Endodermal cell (in vitro differentiated cells): ENCODE data around the gene SDCCAG8. TPM values are rescaled to one million over a fixed set of nuclear protein-coding genes. Genes with fewer than 3 reads are reported as not detected.

Experiments
- DNase-seq: peaks from one replicate; pipeline ENCODE4 v3.0.0-alpha.2; 2017
- H3K27ac ChIP-seq: 2 replicates; pipeline ENCODE4 v1.5.1; 2013; ENCODE audit warnings: mild to moderate bottlenecking, low read depth, low read length, moderate library complexity
- H3K27me3 ChIP-seq: 2 replicates; pipeline ENCODE4 v1.6.1; 2013; ENCODE audit warnings: mild to moderate bottlenecking, low read length, moderate library complexity; ENCODE audit not compliant: insufficient read depth, control insufficient read depth, poor library complexity, severe bottlenecking
- H3K36me3 ChIP-seq: 2 replicates; pipeline ENCODE4 v1.7.0; 2013; ENCODE audit warnings: mild to moderate bottlenecking, low read length, moderate library complexity; ENCODE audit not compliant: control insufficient read depth, insufficient read depth
- H3K4me1 ChIP-seq: one replicate; pipeline ENCODE4 v1.7.0; 2013; ENCODE audit warnings: low read length; ENCODE audit not compliant: control insufficient read depth, insufficient read depth
- H3K4me3 ChIP-seq: 2 replicates; pipeline ENCODE4 v1.5.1; 2013; ENCODE audit warnings: mild to moderate bottlenecking, low read length, moderate library complexity
- H3K9ac ChIP-seq: 2 replicates; pipeline ENCODE4 v1.6.1; 2013; ENCODE audit warnings: mild to moderate bottlenecking, low read length, moderate library complexity; ENCODE audit not compliant: poor library complexity, severe bottlenecking; ENCODE audit errors: extremely low read depth
- H3K9me3 ChIP-seq: 2 replicates; pipeline ENCODE4 v1.6.1; 2013; ENCODE audit warnings: mild to moderate bottlenecking, low read length, moderate library complexity; ENCODE audit not compliant: control insufficient read depth
- H3K27ac Mint-ChIP-seq: 2 replicates; pipeline ENCODE4 v1.8.0; 2020; ENCODE audit warnings: mixed read lengths
- H3K27me3 Mint-ChIP-seq: 2 replicates; pipeline ENCODE4 v1.8.0; 2021; ENCODE audit warnings: mild to moderate bottlenecking, mixed read lengths; ENCODE audit not compliant: insufficient read depth
- H3K36me3 Mint-ChIP-seq: 2 replicates; pipeline ENCODE4 v1.8.0; 2020; ENCODE audit warnings: low read depth, mixed read lengths
- H3K4me1 Mint-ChIP-seq: 2 replicates; pipeline ENCODE4 v1.8.0; 2020; ENCODE audit warnings: mixed read lengths
- H3K4me3 Mint-ChIP-seq: 2 replicates; pipeline ENCODE4 v1.8.0; 2020; ENCODE audit warnings: mild to moderate bottlenecking, moderate library complexity, mixed read lengths
- H3K9me3 Mint-ChIP-seq: 2 replicates; pipeline ENCODE4 v1.8.0; 2020; ENCODE audit warnings: mild to moderate bottlenecking, mixed read lengths
- CTCF ChIP-seq: fragments of 200-600 bp; sonication (generic); conservative IDR thresholded peaks from 2 replicates; pipeline ENCODE4 v1.5.0; 2021; ENCODE audit warnings: antibody characterized with exemption, mild to moderate bottlenecking
- WGBS, 2 experiments: methylation state at CpG; one replicate each; pipeline versions ENCODE4 v1.1.5 to v1.1.7; 2013; ENCODE audit warnings: missing lambda C conversion rate in 2 of 2, mixed read lengths in 1 of 2; ENCODE audit not compliant: insufficient coverage in 1 of 2, insufficient read length in 1 of 2; 5-methylcytosine and 5-hydroxymethylcytosine counted together
- total RNA-seq, 2 donors: library from RNA; stranded (reverse); fragmentation: NEBNext Ultra II Directional in 1 of 2; extraction: Animal tissue kit (Norgen Biotek cat#: 25700) in 1 of 2; gene quantifications; 2 replicates in 1 of 2; 3 replicates in 1 of 2; pipeline ENCODE4 v1.2.1, GENCODE V29; 2021

Gene SDCCAG8
- total RNA-seq, 2 donors from 2014 or later: 19.8 to 27.5 TPM

GRCh38 chr1:243287123-243287460 is 31.3 kb downstream of the SDCCAG8 start:
- Histone ChIP-seq H3K9ac (no peak overlapping the region), H3K9me3 (no peaks in the 10 kb centered on the region), H3K27ac (no peak overlapping the region), H3K4me1 (no peaks in the 10 kb centered on the region), H3K36me3 (peaks cover 8% of the 10 kb centered on the region), H3K4me3 (no peak overlapping the region), H3K27me3 (no peaks in the 10 kb centered on the region)
- peaks cover 2% of the 10 kb centered on the region for H3K9me3 Mint-ChIP-seq
- no peaks in the 10 kb centered on the region for H3K4me1 Mint-ChIP-seq
- DNase-seq: no peak
- no peak for TF ChIP-seq CTCF
- no peak overlapping the region for H3K4me3 Mint-ChIP-seq
- 71 to 85% methylated on average over 2 of the region's 2 CpGs for WGBS, 2 experiments
- H3K27ac Mint-ChIP-seq: no peak overlapping the region
- H3K27me3 Mint-ChIP-seq: no peaks in the 10 kb centered on the region
- H3K36me3 Mint-ChIP-seq: peaks cover 13% of the 10 kb centered on the region

- TF ChIP-seq CTCF: no peak
- no peaks in the 10 kb centered on the region for H3K4me1 ChIP-seq
- DNase-seq: no peak
- H3K27me3 ChIP-seq: no peaks in the 10 kb centered on the region
- Mint-ChIP-seq H3K4me3 (no peak overlapping the region), H3K27me3 (no peaks in the 10 kb centered on the region), H3K9me3 (peaks cover 2% of the 10 kb centered on the region), H3K36me3 (peaks cover 12% of the 10 kb centered on the region), H3K27ac (no peak overlapping the region), H3K4me1 (no peaks in the 10 kb centered on the region)
- H3K4me3 ChIP-seq: no peak overlapping the region
- no peak overlapping the region for H3K9ac ChIP-seq
- 67% methylated on average over 1 of the region's 1 CpG; no CpG with 5 or more reads in 1 of the 2 experiments for WGBS, 2 experiments
- H3K27ac ChIP-seq: no peak overlapping the region
- H3K9me3 ChIP-seq: no peaks in the 10 kb centered on the region
- H3K36me3 ChIP-seq: peaks cover 8% of the 10 kb centered on the region
These were observed 31.8 kb downstream of the SDCCAG8 start for GRCh38 chr1:243287652-243288051.

- no peaks in the 10 kb centered on the region for H3K27me3 ChIP-seq
- H3K4me3 ChIP-seq: no peak overlapping the region
- H3K4me1 ChIP-seq: no peaks in the 10 kb centered on the region
- Mint-ChIP-seq H3K36me3 (peaks cover 11% of the 10 kb centered on the region), H3K27ac (no peak overlapping the region), H3K4me1 (no peaks in the 10 kb centered on the region), H3K4me3 (no peak overlapping the region), H3K9me3 (peaks cover under 1% of the 10 kb centered on the region), H3K27me3 (no peaks in the 10 kb centered on the region)
- 88 to 91% methylated on average over 5 to 6 of the region's 6 CpGs for WGBS, 2 experiments
- TF ChIP-seq CTCF: no peak
- H3K36me3 ChIP-seq: peaks cover 8% of the 10 kb centered on the region
- no peak for DNase-seq
- H3K27ac ChIP-seq: no peak overlapping the region
- H3K9ac ChIP-seq: no peak overlapping the region
- no peaks in the 10 kb centered on the region for H3K9me3 ChIP-seq
These were observed 32.2 kb downstream of the SDCCAG8 start for GRCh38 chr1:243288062-243288461.
